GM18517 (cell line): ENCODE results near the gene RSRP1.

Experiments used
- ATAC-seq: cut with Tn5 transposase; IDR thresholded peaks from one replicate; pipeline ENCODE4 v1.9.1; 2021; ENCODE audit warnings: mild to moderate bottlenecking, moderate library complexity; ENCODE audit not compliant: unreplicated experiment

Gene RSRP1

GRCh38 chr1:25220666-25221065 is 26.6 kb downstream of the RSRP1 start:
- ATAC-seq, result no peak

- ATAC-seq, result no peak
Observed at GRCh38 chr1:25219661-25220251, 27.5 kb downstream of the RSRP1 start.

- ATAC-seq, result no peak
Observed at GRCh38 chr1:25217598-25218232, 29.5 kb downstream of the RSRP1 start.

- no peak for ATAC-seq
Observed at GRCh38 chr1:25217015-25217414, 30.2 kb downstream of the RSRP1 start.

GRCh38 chr1:25216123-25216522 is 31.1 kb downstream of the RSRP1 start:
- no peak for ATAC-seq

- no peak for ATAC-seq
Observed at GRCh38 chr1:25212725-25213124, 34.5 kb downstream of the RSRP1 start.

GRCh38 chr1:25210728-25211127 is 36.5 kb downstream of the RSRP1 start:
- ATAC-seq, result no peak

GRCh38 chr1:25209516-25209915 is 37.7 kb downstream of the RSRP1 start:
- ATAC-seq, result no peak

- no peak for ATAC-seq
Observed at GRCh38 chr1:25208561-25209222, 38.6 kb downstream of the RSRP1 start.

GRCh38 chr1:25208092-25208491 is 39.2 kb downstream of the RSRP1 start:
- no peak for ATAC-seq

- ATAC-seq, result no peak
Observed at GRCh38 chr1:25206201-25206600, 41.1 kb downstream of the RSRP1 start.

GRCh38 chr1:25205786-25206185 is 41.5 kb downstream of the RSRP1 start:
- ATAC-seq, result no peak

GRCh38 chr1:25204797-25205480 is 42.3 kb downstream of the RSRP1 start:
- ATAC-seq, result no peak

GRCh38 chr1:25201006-25201405 is 46.2 kb downstream of the RSRP1 start:
- ATAC-seq, result no peak

- no peak for ATAC-seq
Observed at GRCh38 chr1:25199819-25200620, 47.2 kb downstream of the RSRP1 start.

GRCh38 chr1:25198663-25199252 is 48.5 kb downstream of the RSRP1 start:
- no peak for ATAC-seq

- no peak for ATAC-seq
Observed at GRCh38 chr1:25197982-25198662, 49.1 kb downstream of the RSRP1 start.

- ATAC-seq, result no peak
Observed at GRCh38 chr1:25197235-25197975, 49.8 kb downstream of the RSRP1 start.

- no peak for ATAC-seq
Observed at GRCh38 chr1:25196830-25197229, 50.4 kb downstream of the RSRP1 start.
